ENCODE results near the gene GALNT9.

GALNT9 gene

GRCh38 chr12:132213359-132214160 lies 115.8 kb downstream of the GALNT9 start:
- no peak for DNase-seq (ENCODE audit: low read depth)

DNA sequence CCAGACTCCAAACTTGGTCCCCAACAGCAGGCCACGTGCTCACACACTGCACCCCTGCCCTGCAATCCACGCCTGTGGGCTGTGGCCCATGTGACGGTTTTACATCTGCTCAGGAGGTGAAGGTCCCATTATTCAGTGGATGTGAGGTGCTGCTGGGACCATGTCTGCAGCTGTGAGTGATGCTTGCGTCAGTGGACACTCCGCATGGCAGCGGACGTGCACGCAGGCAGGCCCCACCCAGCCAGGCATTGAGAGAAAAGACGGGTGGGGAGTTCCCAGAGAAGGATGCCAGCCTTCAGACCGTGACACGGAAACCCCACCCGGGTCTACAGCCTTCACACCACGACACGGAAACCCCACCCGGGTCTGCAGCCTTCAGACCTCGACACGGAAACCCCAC lies 117.6 kb downstream of the GALNT9 start:
- no peak for DNase-seq (ENCODE audit: low read depth)

DNA sequence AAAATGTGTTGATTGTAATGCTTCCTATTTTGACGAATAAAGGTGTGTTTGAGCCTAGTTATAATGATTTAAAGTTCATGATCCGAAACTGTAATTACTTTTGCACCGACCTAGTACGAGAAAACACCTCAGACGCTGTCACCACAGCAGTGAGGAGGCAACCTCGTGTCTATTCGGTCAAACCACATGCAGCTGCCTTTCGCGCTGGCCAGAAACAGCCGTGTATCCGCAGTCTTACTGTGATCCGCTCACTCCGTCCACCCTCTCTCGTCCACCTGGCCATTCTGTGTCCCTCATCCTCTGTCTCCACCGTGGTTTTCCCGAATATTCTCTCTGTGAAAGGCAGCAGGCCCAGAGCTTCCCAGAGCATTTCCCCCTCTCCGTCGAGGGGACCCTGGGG lies 118.1 kb downstream of the GALNT9 start:
- DNase-seq (ENCODE audit: low read depth): no peak

GRCh38 chr12:132210223-132211055 lies 119.0 kb downstream of the GALNT9 start:
- DNase-seq (ENCODE audit: low read depth): no peak

DNA sequence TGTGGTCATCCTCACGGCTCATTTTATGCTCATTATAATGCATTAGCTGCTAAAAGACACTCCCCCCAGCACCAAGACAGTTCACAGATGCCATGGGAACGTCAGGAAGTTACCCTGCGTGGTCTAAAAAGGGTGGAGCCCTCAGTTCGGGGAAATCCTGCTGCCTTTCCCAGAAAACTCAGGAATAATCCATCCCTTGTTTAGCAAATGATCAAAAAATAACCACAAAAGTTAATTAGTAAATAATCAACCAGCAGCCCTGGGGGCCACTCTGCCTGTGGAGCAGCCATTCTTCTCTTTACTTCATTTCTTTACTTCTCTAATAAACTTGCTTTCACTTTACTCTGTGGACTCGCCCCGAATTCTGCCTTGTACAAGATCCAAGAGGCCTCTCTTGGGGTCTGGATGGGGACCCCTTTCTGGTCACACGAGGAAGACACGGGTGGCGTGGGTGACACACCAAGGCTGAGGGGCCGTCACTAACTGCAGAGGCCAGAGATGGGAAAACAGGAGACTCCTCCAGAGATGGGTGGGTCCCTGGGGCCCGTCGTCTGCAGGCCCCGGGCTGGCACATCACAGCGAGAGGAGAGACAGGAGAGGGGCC lies 119.7 kb downstream of the GALNT9 start:
- DNase-seq (ENCODE audit: low read depth): no peak

DNA sequence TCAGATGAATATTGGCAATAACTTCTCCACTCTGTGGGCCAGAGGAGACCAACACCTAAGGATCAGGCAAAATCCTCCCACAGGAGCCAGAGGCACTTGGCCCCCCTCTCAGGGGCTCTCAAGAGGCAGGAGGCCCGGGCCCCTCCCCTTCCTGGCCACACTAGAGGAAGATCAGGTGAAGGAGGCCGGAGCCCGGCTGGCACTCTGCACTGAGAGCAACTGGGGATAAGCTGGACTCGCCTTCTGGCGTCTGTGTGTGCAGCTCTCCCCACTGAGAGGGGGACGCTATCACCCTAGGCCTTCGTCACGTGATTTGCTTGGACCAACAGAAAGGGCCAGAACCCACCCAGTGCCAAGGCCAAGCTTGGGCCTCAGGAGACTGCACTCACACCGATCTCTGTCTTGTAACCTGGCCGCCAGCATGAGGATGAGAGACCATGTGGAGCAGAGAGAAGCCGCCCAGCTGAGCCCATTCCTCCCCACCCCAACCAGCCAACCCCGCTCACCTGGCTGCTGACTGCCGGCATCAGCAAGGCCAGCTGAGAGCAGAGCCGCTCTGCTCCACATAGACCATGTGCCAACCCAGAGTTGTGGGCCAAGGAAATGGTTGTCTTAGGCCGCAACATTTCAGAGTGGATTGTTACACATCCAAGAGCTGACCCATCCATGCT lies 121.1 kb downstream of the GALNT9 start:
- DNase-seq (ENCODE audit: low read depth): no peak

GRCh38 chr12:132207083-132207775 lies 122.2 kb downstream of the GALNT9 start:
- DNase-seq (ENCODE audit: low read depth): no peak

DNA sequence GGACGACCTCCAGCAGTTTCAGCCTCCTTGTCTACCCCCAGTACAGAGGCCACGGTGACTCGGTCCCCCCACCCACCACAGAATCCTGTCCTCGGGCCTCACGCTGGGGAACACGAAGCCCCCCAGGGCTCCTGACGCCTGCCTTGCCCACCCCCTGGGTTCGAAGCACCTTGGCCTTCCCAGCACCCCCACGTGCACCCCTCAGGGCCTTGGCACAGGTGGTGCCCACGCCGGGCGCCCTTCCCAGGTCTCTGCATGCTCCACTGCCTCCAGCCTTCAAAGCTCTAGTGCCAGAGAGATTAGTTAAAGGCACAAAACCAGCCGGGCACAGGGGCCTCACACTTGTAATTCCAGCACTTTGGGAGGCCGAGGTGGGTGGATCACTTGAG lies 123.3 kb downstream of the GALNT9 start:
- DNase-seq (ENCODE audit: low read depth): no peak

GRCh38 chr12:132205271-132206045 lies 123.9 kb downstream of the GALNT9 start:
- DNase-seq (ENCODE audit: low read depth): no peak

DNA sequence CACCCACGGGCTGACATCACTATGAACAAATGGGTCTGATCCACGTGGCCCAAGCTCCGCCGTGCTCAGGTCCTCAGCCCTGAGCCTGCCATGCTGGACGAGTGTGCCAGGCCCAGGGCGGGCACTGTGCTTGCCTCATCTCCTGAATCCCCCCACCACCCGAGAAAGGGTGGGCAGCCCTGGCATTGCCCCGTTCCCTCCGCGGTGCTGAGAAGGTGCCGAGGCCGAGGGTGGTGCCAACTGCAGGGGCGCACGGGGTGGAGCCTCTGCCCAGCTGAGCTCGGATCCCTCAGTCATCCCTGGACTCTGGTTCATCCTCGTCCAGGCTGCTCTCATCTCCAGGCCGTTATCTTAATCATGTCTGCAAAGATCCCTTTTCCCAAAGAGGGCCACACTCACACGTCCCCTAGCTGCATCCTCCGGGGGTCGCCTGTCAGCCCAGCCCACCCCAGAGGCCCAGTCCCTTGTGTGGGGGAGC lies 124.6 kb downstream of the GALNT9 start:
- DNase-seq (ENCODE audit: low read depth): no peak

- no peak for DNase-seq (ENCODE audit: low read depth)
Observed at GRCh38 chr12:132204063-132204792, 125.2 kb downstream of the GALNT9 start.

DNA sequence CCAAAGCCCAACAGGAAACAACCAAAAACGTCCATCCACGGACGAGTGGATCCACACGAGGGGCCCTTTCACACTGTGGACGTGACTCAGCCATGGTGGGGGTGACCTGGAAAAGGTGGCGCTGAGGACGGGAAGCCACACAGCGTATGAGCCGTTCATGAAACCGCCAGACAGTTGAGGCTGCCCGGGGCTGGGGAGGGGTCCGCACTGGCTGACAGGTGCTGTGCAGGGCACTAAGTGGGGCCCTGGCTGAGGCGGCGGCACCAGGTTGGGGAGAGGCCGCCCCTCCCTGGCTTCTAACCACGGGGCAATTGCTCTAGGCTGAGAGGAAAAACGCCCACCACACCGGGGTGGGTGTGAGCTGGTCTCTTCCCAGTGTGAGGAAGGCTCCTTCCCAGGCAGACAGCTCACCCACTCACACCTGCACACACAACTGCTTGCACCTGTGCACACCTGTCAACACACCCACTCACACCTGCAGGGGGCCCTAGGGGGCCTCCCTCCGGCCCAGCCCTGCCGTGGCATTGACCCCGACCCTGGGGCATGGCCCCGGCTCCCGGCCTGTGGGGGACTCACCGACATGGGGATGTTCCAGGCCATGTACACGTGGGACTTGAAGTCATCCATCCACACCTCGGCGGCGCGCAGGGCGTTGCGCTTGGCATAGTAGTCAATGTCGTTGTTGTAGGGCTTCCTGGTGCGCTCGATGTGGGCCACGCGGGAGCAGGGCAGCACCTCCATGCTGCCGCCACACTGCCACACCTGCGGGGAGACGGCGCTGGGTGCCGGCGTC lies 126.3 kb downstream of the GALNT9 start:
- DNase-seq (ENCODE audit: low read depth): no peak

DNA sequence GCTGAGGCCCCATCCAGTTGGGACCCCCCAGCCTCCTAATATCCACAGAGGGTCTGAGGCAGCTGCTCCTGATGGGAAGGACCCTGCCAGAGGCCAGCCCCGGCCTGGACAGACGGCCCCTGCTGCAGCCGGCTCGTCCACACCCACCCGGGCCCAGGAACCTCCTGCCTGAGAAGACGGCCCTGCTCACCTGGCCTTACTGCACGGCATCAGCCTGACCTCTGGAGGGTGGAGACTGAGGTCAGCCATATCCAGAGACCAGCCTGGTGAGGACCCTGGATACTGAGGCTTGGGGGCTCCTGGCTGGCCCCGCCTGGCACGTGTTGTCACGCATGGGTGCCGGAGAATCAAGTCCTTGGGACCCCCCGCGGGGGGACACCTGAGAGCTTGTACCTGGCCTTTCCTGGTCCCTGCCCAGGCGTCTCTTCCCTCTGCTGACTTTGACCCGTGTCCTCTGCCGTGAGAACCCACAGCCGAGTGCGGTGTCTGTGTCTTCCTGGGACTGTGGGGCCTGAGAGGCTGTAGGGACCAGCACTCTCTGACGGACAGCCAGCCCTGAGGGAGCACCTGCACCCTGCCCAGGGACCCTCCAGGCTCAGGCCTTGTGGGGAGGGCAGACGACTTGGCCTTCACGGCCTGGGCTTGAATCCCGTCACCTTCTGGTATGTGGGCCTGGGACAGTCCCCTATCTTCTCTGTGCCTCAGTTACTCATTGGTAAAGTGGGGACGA lies 127.8 kb downstream of the GALNT9 start:
- no peak for DNase-seq (ENCODE audit: low read depth)

DNA sequence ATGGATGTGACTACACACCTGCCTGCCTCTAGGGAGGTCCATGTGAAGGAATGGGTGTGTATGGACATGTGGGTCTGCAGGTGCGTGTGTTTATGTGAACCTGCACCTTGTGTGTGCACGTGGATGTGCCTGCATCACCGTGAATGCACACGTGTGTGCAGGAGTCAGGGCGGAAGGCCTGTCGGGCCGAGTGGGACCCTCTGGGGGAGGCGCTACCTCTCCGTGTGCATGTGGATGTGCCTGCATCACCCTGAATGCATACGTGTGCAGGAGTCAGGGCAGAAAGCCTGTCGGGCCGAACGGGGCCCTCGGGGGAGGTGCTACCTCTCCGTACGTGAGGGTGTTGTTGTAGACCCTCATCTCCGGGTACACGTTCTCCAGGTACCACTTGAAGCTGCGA lies 128.6 kb downstream of the GALNT9 start:
- DNase-seq (ENCODE audit: low read depth): no peak

DNA sequence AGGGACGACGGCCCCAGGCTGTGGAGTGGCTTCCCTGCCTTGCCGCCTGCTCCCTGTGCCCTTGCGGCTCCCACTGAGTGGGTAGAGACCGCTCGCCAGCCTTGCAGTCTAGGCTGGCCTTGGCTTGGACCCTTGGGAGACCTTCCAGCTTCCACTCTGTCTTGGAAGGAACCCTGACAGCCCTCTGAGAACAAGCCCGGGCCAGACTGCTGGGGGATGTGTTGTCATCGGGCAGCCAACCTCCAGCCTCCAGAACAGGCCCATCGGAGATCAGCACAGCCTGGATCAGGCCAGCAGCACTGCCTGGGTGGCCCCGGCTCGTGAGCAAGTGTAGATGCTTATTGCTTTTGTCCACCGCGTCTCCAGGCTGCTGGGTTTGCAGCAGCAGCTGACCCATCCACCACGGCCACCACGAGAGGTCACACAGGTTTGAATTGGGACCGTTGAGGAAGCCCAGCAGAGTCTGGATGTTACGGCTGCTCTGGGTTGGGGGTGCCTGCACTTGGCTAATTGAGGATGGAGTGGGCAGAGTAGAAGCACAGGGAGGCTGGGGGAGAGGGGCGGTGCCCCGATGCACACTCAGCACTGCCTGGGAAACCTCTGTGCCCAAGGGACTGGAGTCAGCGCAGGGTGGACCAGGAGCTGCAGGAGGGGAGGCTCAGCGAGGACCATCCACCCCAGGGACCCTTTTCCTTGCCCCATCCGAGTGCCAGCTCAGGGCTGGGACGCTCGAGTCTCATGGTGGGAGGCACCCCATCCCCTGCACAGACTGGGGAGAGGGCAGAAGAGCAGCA lies 129.7 kb downstream of the GALNT9 start:
- no peak for DNase-seq (ENCODE audit: low read depth)

DNA sequence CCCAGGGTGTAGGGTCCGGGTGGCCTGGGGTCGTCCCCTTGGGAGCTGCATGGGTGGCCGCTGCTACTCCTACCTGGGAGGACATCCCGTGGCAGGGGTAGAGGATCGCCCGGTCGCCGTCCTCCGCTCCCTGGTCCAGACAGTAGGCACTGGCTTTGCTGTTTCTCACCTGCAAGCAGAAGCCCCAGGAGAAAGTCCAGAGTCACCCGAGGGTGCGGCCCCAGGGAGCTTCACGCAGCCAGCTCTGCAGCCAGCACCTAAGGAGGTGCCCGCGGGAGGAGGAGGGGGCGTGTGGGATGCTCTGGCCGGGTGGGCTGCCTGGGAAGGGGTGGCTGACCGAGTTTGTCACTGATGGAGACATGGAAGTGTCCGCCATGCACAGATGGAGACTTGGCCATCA lies 130.3 kb downstream of the GALNT9 start:
- no peak for DNase-seq (ENCODE audit: low read depth)

- DNase-seq (ENCODE audit: low read depth): no peak
Observed at GRCh38 chr12:132197581-132198354, 131.6 kb downstream of the GALNT9 start.
